ENCODE measurements around the gene FADS2.

- TF ChIP-seq CTCF (IDR thresholded peaks at IDR 0.05; ENCODE audit: poor library complexity) (no peak), EZH2 (IDR thresholded peaks at IDR 0.05; ENCODE audit: borderline replicate concordance) (no peak)
Measured at GRCh38 chr11:61851113-61851899, 23.2 kb downstream of the FADS2 start.
